Gastrocnemius medialis (tissue), 4 donors: ENCODE measurements around the gene IGSF1.

Experiments used
- POLR2A ChIP-seq, 2 donors: fragments of 450-650 bp; IDR thresholded peaks; one replicate each; pipeline ENCODE4 v1.6.1; 2017; ENCODE audit warnings: antibody characterized with exemption in 2 of 2, mild to moderate bottlenecking in 2 of 2, moderate library complexity in 2 of 2
- TF ChIP-seq, protein P1 (sequence below), 5 experiments: fragments of 450-650 bp in 3 of 5; fragments of 200-600 bp in 2 of 5; sonication (generic) in 2 of 5; IDR thresholded peaks in 4 of 5; conservative IDR thresholded peaks in 1 of 5; 1 replicate in 4 of 5; 2 replicates in 1 of 5; pipeline ENCODE4 v1.5.1; 2016 to 2019; ENCODE audit warnings: antibody characterized with exemption in 5 of 5, mild to moderate bottlenecking in 3 of 5, moderate library complexity in 3 of 5

DNA sequence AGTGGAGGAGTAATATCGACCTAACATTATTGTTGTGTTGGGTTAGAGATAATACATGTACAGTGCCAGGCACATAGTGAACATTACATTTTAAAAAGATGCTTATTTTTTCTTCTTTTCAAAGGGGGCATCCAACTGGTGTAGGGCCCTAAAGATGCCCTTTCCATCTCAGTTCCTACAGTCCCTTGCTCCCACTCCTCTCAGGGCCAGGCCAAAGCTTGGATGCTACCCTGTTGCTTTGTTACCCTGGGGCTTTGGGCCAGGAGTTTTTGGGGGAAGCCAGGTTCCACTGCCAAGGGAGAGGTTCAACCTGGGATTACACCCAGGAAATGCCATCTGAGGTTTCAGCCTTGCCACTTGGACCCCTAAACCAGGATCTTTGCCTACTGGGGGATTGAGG, 918 bp downstream of the IGSF1 start:
- TF ChIP-seq POLR2A (IDR thresholded peaks at IDR 0.05), result no peak
- TF ChIP-seq, protein P1, sequence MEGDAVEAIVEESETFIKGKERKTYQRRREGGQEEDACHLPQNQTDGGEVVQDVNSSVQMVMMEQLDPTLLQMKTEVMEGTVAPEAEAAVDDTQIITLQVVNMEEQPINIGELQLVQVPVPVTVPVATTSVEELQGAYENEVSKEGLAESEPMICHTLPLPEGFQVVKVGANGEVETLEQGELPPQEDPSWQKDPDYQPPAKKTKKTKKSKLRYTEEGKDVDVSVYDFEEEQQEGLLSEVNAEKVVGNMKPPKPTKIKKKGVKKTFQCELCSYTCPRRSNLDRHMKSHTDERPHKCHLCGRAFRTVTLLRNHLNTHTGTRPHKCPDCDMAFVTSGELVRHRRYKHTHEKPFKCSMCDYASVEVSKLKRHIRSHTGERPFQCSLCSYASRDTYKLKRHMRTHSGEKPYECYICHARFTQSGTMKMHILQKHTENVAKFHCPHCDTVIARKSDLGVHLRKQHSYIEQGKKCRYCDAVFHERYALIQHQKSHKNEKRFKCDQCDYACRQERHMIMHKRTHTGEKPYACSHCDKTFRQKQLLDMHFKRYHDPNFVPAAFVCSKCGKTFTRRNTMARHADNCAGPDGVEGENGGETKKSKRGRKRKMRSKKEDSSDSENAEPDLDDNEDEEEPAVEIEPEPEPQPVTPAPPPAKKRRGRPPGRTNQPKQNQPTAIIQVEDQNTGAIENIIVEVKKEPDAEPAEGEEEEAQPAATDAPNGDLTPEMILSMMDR (IDR thresholded peaks at IDR 0.05 in 4 of 5, conservative IDR thresholded peaks at IDR 0.05 in 1 of 5), result no peak
